ENCODE results near the gene POU6F2.
"Not testable (repeated sequence)": the region's sequence is repeated elsewhere in the genome, so short reads cannot be mapped to it uniquely, and the experiment has no call there.

Gene POU6F2

DNA sequence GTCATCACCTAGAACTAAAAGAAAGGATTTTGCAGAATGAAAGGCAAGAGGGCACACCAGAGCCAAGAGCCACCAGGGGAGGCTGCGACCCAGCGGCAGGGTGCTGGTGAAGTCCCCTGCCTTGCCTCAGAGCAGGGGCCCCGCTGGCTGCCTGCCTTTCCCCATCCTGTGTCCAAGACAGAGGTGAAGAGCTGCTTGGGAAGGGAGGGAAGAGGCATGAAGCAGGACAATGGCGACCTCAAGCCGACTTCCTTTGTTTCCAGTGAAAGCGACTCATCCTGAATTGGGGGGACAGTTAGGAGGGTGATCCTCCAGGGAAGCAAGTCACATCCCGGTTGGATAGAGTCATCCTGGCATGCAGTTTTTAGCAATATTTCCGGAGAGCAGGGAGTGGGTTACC lies 333.0 kb downstream of the POU6F2 start:
- ATAC-seq (replicated peaks) = no peak
- Mint-ChIP-seq H3K4me1 (ENCODE audit: low read depth in 2 of 2) (no peaks in the 10 kb centered on the region), H3K27ac (no peak overlapping the region), H3K27me3 (peaks cover 0 to 12% of the 10 kb centered on the region in 2 donors), H3K4me3 (no peak overlapping the region), H3K36me3 (ENCODE audit: insufficient read depth) (no peaks in the 10 kb centered on the region), H3K9me3 (no peaks in the 10 kb centered on the region)
- no peak for DNase-seq

DNA sequence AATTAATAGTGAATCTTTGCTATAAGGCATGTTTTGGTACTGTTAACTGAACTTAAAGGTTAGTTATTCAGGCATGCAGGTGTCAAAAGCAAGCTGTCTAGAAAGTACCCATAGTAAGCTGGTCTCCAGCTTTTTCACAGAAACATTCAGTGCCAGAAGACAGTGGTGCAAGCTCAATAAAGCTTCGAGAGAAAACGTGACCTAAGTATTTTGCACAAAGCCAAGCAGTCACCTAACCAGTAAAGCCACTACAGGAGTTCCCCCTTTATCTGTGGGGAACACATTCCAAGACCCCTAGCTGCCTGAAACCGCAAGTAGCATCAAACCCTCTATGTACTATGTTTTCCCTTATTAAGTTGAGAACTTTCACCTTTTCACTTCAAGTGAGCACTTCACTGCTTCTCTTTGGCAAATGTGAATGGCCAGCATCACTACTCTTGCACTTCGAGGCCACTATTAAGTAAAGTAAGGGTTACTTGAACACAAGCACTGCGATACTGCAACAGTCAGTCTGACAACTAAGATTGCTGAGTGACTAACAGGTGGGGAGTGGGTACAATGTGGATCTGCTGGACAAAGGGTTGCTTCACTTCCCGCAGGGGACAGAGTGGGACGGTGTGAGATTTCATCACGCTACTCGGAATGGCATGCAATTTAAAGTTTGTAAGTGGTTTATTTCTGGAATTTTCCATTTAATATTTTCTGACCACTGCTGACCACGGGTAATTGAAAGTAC lies 334.7 kb downstream of the POU6F2 start:
- ATAC-seq (replicated peaks) (no peak), DNase-seq (no peak)
- Mint-ChIP-seq H3K4me1 (ENCODE audit: low read depth in 2 of 2) (no peaks in the 10 kb centered on the region), H3K27me3 (peaks cover 0 to 12% of the 10 kb centered on the region in 2 donors), H3K4me3 (no peak overlapping the region), H3K27ac (no peak overlapping the region), H3K9me3 (no peaks in the 10 kb centered on the region), H3K36me3 (ENCODE audit: insufficient read depth) (no peaks in the 10 kb centered on the region)

DNA sequence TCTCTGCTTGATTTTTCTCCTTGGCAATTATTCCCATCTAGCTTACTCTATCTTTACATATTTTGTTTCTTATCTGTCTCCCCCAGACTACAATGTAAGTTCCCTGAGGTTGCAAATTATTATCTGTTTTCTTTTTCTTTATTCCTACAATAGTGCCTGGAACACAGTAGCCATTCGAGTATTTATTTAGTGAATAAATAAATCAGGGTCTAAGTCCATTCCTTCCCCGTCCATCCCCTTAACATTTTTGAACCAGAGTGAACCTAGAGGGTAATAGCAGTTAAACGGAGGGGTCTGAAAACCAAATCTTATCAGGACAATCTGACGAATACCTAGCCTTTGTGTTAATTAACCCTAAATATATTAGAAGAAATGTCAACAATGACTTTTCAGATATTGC lies 335.7 kb downstream of the POU6F2 start:
- Mint-ChIP-seq H3K4me1 (ENCODE audit: low read depth in 2 of 2) (no peaks in the 10 kb centered on the region), H3K27ac (no peak overlapping the region), H3K4me3 (no peak overlapping the region), H3K9me3 (no peaks in the 10 kb centered on the region), H3K27me3 (peaks cover 0 to 12% of the 10 kb centered on the region in 2 donors), H3K36me3 (ENCODE audit: insufficient read depth) (no peaks in the 10 kb centered on the region)
- ATAC-seq (replicated peaks) (no peak), DNase-seq (no peak)

DNA sequence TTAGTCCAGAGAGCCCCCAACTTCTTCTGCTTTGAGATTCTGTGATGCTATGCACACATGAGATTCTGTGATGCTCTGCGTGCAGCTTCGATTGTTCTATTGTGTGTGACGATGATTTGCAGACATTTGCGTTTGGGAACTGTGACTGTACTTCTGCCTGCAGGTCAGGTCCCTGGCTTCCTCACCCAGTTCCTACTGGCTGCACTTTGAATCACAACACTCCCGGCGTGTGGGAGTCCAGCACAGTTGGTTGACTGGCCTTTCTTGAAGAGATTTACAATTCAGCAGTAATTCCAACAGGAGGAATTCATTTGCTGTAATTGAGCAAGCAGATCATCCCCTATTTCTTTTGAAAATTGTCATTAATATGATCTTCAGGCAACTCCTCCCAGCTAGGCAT lies 336.3 kb downstream of the POU6F2 start:
- no peaks in the 10 kb centered on the region for H3K9me3 Mint-ChIP-seq
- no peak overlapping the region for H3K27ac Mint-ChIP-seq
- H3K27me3 Mint-ChIP-seq = peaks cover 0 to 9% of the 10 kb centered on the region in 2 donors
- H3K4me1 Mint-ChIP-seq (ENCODE audit: low read depth in 2 of 2) = no peaks in the 10 kb centered on the region
- ATAC-seq (replicated peaks) (no peak), DNase-seq (no peak)
- H3K36me3 Mint-ChIP-seq (ENCODE audit: insufficient read depth) = no peaks in the 10 kb centered on the region
- no peak overlapping the region for H3K4me3 Mint-ChIP-seq

DNA sequence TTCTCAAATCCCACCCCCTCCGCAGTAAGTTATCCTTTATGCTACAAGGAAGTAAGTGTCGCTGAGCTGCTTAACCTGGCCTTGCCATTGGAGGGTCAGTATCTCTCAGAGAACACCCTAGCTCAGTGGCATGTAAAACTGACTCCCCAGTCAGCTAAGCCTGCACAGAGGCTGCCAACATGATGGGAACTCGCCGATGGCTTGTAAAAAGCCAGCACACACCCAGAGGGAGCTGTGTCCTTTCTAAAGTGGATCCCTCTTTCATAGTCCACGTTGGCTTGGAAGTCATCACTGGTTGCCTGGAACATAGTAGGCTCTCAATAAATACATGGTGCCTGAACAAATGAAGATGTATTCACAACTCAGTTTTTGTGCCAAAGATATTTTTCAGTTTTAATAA lies 339.4 kb downstream of the POU6F2 start:
- Mint-ChIP-seq H3K36me3 (ENCODE audit: insufficient read depth) (no peaks in the 10 kb centered on the region), H3K27ac (no peak overlapping the region), H3K4me3 (no peak overlapping the region), H3K27me3 (peaks cover 0 to 13% of the 10 kb centered on the region in 2 donors), H3K9me3 (no peaks in the 10 kb centered on the region), H3K4me1 (ENCODE audit: low read depth in 2 of 2) (no peaks in the 10 kb centered on the region)
- DNase-seq = no peak
- ATAC-seq (replicated peaks) = no peak

DNA sequence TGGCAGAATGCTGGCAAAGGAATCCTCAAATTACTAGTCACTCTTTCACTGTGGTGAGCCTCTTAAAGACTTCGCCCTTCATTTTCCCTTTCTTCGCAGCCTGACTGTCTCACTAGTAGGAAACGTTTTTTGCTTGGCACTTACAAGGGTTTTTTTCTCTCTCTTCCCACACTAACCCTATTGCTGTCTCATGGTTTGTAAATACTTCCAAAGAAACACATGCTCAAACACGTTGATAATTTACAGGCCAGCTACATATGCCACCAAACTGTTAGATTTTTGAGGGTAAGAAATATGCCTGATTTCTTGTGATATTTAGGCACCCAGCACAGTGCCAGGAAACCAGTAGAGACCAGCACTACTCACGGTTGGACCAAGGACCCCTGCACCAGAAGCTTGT lies 340.2 kb downstream of the POU6F2 start:
- peaks cover 0 to 11% of the 10 kb centered on the region in 2 donors for H3K27me3 Mint-ChIP-seq
- H3K27ac Mint-ChIP-seq = no peak overlapping the region
- ATAC-seq (replicated peaks) = no peak
- H3K4me3 Mint-ChIP-seq = no peak overlapping the region
- no peak for DNase-seq
- no peaks in the 10 kb centered on the region for H3K36me3 Mint-ChIP-seq (ENCODE audit: insufficient read depth)
- no peaks in the 10 kb centered on the region for H3K4me1 Mint-ChIP-seq (ENCODE audit: low read depth in 2 of 2)
- H3K9me3 Mint-ChIP-seq = no peaks in the 10 kb centered on the region

DNA sequence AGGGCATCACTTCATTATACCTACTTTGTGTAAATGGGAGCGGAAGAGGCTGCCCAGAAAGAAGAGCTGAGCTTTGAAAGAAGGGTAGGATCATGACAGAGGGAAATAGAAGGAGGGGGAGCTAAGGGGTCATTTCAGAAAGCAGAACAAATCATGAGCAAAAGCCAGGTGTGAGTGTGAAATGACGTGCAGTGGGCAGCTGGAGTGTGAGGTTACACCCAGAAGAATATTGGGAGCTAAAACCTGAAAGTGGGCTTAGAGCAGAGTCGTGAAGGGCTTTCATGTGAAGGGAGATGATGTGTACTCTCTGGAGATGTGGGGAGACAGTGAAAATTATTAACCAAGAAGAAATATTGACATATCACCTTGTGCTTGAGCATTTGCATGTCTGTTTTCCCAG lies 343.5 kb downstream of the POU6F2 start:
- DNase-seq (no peak), ATAC-seq (replicated peaks) (no peak)
- Mint-ChIP-seq H3K27ac (no peak overlapping the region), H3K36me3 (ENCODE audit: insufficient read depth) (no peaks in the 10 kb centered on the region), H3K27me3 (peaks cover 0 to 8% of the 10 kb centered on the region in 2 donors), H3K9me3 (no peaks in the 10 kb centered on the region), H3K4me3 (no peak overlapping the region), H3K4me1 (ENCODE audit: low read depth in 2 of 2) (no peaks in the 10 kb centered on the region)

DNA sequence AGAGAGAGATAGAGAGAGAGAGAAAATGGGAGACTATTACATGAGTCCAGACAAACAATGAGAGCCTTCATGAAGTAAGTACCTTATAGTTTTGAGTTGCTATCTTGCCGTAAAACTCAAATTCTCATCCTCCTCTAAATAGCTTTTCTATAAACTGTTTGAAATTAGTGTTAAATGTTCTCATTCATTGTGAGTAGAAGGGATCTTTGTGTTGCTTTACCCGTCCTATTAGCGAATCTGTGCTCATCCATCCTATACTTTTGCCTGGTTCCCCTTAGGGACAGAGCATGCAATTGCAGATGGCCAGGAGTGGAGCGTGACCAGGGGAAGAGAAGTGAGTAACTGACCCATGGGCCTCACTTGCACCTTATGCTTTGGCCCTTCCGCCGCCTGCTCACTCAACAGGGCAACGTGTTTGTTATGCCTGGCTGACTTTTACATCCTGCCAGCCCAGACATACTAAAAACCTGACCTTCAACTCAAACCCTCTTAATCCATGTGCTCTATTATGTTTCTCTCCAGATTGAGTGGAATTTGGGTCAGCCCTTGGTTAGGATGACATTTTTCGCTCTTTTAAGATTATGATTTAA lies 344.3 kb downstream of the POU6F2 start:
- Mint-ChIP-seq H3K4me1 (ENCODE audit: low read depth in 2 of 2) (no peaks in the 10 kb centered on the region), H3K9me3 (no peaks in the 10 kb centered on the region), H3K36me3 (ENCODE audit: insufficient read depth) (no peaks in the 10 kb centered on the region), H3K27me3 (peaks cover 0 to 12% of the 10 kb centered on the region in 2 donors), H3K4me3 (no peak overlapping the region), H3K27ac (no peak overlapping the region)
- no peak for DNase-seq
- ATAC-seq (replicated peaks) = no peak

DNA sequence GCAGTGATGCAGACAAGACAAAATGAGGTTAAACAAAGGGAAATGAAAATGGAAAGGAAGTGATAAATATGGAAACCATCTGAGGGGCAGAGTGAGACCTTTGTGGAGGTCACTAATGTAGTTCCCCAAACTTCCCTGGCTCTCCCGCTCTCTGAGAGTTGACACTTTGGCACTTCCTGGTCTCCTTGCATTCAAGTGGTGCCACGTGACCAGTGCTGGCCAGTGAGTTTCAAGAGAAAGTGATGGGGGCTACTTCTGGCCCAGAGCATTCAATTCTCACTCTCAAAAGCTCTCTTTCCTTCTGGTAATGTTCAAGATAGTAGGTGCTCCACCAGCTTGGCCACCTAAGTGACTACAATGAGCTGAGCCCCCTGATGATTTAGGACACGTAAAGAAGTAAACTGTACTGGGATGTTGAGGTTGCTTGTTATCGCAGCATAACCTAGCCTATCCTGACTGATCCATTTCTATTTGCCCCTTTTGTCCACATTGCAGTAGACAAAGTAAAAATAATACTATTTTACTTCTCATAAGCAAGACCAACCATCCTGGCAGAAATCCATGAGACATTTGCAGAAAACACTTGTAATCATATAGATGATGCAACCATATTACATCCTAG lies 346.5 kb downstream of the POU6F2 start:
- no peak for DNase-seq
- H3K9me3 Mint-ChIP-seq = no peaks in the 10 kb centered on the region

DNA sequence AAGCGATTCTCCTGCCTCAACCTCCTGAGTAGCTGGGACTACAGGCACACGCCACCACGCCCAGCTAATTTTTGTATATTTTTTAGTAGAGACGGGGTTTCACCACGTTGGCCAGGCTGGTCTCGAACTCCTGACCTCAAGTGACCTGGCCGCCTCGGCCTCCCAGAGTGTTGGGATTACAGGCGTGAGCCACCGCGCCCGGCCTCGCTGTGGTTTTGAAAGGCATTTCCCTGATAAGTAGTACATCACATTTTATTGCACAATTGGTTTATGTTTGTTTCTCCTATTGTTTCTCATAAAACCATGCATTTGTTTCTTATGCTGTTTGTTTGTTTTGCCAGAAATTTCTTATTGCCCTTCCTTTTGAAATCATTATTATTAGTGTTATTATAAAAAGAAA lies 353.9 kb downstream of the POU6F2 start:
- not testable (repeated sequence) for H3K36me3 Mint-ChIP-seq (ENCODE audit: insufficient read depth); H3K27ac Mint-ChIP-seq; H3K4me1 Mint-ChIP-seq (ENCODE audit: low read depth in 2 of 2); DNase-seq; H3K4me3 Mint-ChIP-seq; ATAC-seq (replicated peaks); H3K9me3 Mint-ChIP-seq
- H3K27me3 Mint-ChIP-seq = peaks cover 6 to 22% of the 10 kb centered on the region in 2 donors

More for the DNA sequence above, 346.5 kb downstream of the POU6F2 start:
- Mint-ChIP-seq H3K27me3 (peaks cover 0 to 12% of the 10 kb centered on the region in 2 donors), H3K4me3 (no peak overlapping the region), H3K36me3 (ENCODE audit: insufficient read depth) (no peaks in the 10 kb centered on the region), H3K4me1 (ENCODE audit: low read depth in 2 of 2) (no peaks in the 10 kb centered on the region), H3K27ac (no peak overlapping the region)
- no peak for ATAC-seq (replicated peaks)

DNA sequence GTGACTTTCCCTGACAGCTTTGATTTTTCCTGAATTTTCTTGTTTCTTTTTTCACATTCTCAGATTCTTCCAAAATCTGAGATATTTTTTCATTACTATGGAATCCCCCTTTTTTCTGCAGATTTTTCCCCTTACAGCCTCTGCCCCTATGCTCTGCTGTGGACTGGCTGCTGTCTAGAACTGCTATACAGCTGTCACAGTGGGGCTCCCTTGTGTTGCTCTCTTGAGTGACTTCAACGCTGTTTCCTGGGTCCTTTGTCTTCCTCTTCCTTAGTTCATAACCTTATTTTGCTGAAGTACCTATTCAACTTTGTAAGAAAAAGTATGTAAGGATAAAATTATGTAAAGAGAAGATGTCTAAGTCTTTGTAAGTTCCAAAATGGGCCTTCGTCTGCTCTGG lies 354.4 kb downstream of the POU6F2 start:
- Mint-ChIP-seq H3K9me3 (no peaks in the 10 kb centered on the region), H3K27me3 (peaks cover 5 to 24% of the 10 kb centered on the region in 2 donors), H3K27ac (no peak overlapping the region), H3K4me3 (no peak overlapping the region), H3K36me3 (ENCODE audit: insufficient read depth) (no peaks in the 10 kb centered on the region), H3K4me1 (ENCODE audit: low read depth in 2 of 2) (no peaks in the 10 kb centered on the region)
- DNase-seq = no peak
- ATAC-seq (replicated peaks) = no peak

DNA sequence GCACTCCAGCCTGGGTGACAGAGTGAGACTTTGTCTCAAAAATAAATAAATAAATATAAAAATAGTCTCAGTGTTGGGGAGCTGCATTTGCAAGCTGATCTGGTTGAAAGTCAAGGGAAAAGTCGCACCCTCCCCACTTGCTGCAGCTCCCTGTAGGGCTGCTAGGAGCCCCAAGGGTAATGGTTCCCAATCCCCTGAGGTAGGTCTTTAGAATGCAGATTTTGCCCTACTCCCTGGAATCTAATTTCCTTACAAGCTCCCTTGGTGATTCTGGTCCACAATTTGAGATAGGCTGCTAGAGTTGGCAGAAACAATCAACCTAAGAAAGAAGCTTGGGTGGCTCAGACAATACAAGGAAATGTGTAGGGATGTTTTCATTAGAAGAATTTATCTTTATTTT lies 356.0 kb downstream of the POU6F2 start:
- DNase-seq (no peak), ATAC-seq (replicated peaks) (no peak)
- Mint-ChIP-seq H3K4me3 (no peak overlapping the region), H3K27ac (no peak overlapping the region), H3K36me3 (ENCODE audit: insufficient read depth) (no peaks in the 10 kb centered on the region), H3K27me3 (peaks cover 11 to 24% of the 10 kb centered on the region in 2 donors), H3K9me3 (no peaks in the 10 kb centered on the region), H3K4me1 (ENCODE audit: low read depth in 2 of 2) (no peaks in the 10 kb centered on the region)

DNA sequence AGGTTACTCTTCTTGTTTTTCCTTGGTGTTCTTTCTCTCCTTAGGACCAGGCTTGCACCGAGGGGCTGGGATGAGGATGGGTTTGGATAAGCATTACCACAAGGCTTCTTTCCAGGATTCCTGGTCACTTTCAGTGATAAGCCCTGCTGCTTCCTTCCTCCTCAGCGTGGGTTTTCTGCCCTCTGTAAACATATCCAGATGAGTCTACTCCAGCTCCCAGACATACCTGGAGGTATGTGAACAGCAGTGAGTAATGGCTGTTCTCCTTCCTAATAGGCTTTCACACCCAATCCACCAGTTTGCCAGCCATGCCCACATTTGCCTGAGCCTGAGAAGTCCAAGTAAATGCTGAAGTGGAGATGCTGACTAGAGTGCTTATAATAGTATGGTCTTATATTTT lies 358.7 kb downstream of the POU6F2 start:
- peaks cover 0 to 2% of the 10 kb centered on the region in 2 donors for H3K9me3 Mint-ChIP-seq
- no peak for ATAC-seq (replicated peaks)
- DNase-seq = no peak
- no peak overlapping the region for H3K4me3 Mint-ChIP-seq
- H3K36me3 Mint-ChIP-seq (ENCODE audit: insufficient read depth) = no peaks in the 10 kb centered on the region
- H3K27ac Mint-ChIP-seq = no peak overlapping the region
- H3K27me3 Mint-ChIP-seq = peaks cover 20 to 45% of the 10 kb centered on the region in 2 donors
- H3K4me1 Mint-ChIP-seq (ENCODE audit: low read depth in 2 of 2) = no peaks in the 10 kb centered on the region

DNA sequence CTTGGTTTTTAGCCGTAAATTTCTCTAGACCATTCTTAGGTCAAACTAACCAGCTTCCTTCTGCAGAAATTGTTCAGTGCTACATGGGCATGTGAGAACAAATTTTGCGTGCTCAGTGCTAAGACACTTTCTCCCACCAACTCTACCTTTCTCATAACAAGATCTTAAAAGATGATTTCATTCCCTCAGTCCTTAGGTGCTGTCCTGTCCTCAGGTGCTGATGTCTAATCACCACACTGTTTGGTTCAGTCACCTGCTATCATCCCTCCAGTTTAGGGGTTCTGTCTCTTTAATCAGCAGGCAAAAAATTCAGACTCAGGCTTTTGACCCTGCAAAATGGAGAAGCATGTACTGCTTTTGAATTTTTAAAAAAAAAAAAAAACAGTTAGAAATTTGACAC lies 361.0 kb downstream of the POU6F2 start:
- H3K4me1 Mint-ChIP-seq (ENCODE audit: low read depth in 2 of 2) = no peaks in the 10 kb centered on the region
- no peak for DNase-seq
- H3K36me3 Mint-ChIP-seq (ENCODE audit: insufficient read depth) = no peaks in the 10 kb centered on the region

More for the DNA sequence above, 361.0 kb downstream of the POU6F2 start:
- peaks cover 20 to 45% of the 10 kb centered on the region in 2 donors for H3K27me3 Mint-ChIP-seq
- H3K9me3 Mint-ChIP-seq = peaks cover 0 to 2% of the 10 kb centered on the region in 2 donors
- no peak overlapping the region for H3K4me3 Mint-ChIP-seq
- no peak overlapping the region for H3K27ac Mint-ChIP-seq
- no peak for ATAC-seq (replicated peaks)
